ENCODE results near the gene RPL11.

RPL11 gene

GRCh38 chr1:23699280-23700179, 7.9 kb downstream of the RPL11 start:
- TF ChIP-seq NFIC (IDR thresholded peaks at IDR 0.05) = no peak
- TF ChIP-seq YY1 (IDR thresholded peaks at IDR 0.05; ENCODE audit: low read depth) = no peak
- TF ChIP-seq TAF1 (IDR thresholded peaks at IDR 0.05; ENCODE audit: low read depth) = no peak

GRCh38 chr1:23701310-23701709, 9.7 kb downstream of the RPL11 start:
- TF ChIP-seq, protein P1, sequence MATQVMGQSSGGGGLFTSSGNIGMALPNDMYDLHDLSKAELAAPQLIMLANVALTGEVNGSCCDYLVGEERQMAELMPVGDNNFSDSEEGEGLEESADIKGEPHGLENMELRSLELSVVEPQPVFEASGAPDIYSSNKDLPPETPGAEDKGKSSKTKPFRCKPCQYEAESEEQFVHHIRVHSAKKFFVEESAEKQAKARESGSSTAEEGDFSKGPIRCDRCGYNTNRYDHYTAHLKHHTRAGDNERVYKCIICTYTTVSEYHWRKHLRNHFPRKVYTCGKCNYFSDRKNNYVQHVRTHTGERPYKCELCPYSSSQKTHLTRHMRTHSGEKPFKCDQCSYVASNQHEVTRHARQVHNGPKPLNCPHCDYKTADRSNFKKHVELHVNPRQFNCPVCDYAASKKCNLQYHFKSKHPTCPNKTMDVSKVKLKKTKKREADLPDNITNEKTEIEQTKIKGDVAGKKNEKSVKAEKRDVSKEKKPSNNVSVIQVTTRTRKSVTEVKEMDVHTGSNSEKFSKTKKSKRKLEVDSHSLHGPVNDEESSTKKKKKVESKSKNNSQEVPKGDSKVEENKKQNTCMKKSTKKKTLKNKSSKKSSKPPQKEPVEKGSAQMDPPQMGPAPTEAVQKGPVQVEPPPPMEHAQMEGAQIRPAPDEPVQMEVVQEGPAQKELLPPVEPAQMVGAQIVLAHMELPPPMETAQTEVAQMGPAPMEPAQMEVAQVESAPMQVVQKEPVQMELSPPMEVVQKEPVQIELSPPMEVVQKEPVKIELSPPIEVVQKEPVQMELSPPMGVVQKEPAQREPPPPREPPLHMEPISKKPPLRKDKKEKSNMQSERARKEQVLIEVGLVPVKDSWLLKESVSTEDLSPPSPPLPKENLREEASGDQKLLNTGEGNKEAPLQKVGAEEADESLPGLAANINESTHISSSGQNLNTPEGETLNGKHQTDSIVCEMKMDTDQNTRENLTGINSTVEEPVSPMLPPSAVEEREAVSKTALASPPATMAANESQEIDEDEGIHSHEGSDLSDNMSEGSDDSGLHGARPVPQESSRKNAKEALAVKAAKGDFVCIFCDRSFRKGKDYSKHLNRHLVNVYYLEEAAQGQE (IDR thresholded peaks at IDR 0.05; ENCODE audit: low read depth) = no peak
- TF ChIP-seq NFIC (IDR thresholded peaks at IDR 0.05) (no peak), FOXM1 (IDR thresholded peaks at IDR 0.05; ENCODE audit: borderline replicate concordance, low read depth) (no peak), CREB1 (IDR thresholded peaks at IDR 0.05; ENCODE audit: low read depth) (no peak), ZBTB7A (IDR thresholded peaks at IDR 0.05; ENCODE audit: low read depth) (no peak), TEAD4 (IDR thresholded peaks at IDR 0.05) (no peak), CEBPB (IDR thresholded peaks at IDR 0.05) (no peak), YY1 (IDR thresholded peaks at IDR 0.05; ENCODE audit: low read depth) (no peak), EP300 (IDR thresholded peaks at IDR 0.05; ENCODE audit: borderline replicate concordance) (no peak), TCF12 (IDR thresholded peaks at IDR 0.05; ENCODE audit: low read depth) (no peak), TAF1 (IDR thresholded peaks at IDR 0.05; ENCODE audit: low read depth) (no peak), RAD21 (IDR thresholded peaks at IDR 0.05; ENCODE audit: low read depth) (no peak), EGR1 (IDR thresholded peaks at IDR 0.05) (no peak)
- TF ChIP-seq, protein P2, sequence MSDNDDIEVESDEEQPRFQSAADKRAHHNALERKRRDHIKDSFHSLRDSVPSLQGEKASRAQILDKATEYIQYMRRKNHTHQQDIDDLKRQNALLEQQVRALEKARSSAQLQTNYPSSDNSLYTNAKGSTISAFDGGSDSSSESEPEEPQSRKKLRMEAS (IDR thresholded peaks at IDR 0.05) = no peak
- TF ChIP-seq, protein P3, sequence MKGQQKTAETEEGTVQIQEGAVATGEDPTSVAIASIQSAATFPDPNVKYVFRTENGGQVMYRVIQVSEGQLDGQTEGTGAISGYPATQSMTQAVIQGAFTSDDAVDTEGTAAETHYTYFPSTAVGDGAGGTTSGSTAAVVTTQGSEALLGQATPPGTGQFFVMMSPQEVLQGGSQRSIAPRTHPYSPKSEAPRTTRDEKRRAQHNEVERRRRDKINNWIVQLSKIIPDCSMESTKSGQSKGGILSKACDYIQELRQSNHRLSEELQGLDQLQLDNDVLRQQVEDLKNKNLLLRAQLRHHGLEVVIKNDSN (IDR thresholded peaks at IDR 0.05) = no peak

DNA sequence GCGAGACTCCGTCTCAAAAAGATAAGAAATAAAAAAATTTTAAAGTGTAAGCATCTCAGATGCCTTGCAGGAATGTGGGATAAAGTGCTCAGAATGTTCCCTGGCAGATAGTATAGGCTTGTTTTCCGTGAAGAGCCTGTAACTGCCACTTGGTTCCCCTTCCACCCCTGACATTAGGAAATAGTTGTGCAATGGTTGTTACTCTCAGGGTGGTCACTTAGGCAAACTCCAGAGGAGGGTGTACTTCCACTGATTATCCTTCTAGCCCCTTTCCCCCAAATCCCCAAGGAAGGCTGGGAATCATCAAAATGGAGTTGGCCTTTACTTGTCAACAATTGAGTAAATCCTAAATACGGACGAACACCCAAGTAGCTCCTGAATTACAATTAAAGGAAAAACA, 10.4 kb downstream of the RPL11 start:
- no peak for TF ChIP-seq TAF1 (IDR thresholded peaks at IDR 0.05; ENCODE audit: low read depth)
- TF ChIP-seq, protein P2 (IDR thresholded peaks at IDR 0.05) = no peak
- no peak for TF ChIP-seq CEBPB (IDR thresholded peaks at IDR 0.05)
- no peak for TF ChIP-seq TCF12 (IDR thresholded peaks at IDR 0.05; ENCODE audit: low read depth)
- TF ChIP-seq EP300 (IDR thresholded peaks at IDR 0.05; ENCODE audit: borderline replicate concordance) = no peak
- TF ChIP-seq, protein P1 (IDR thresholded peaks at IDR 0.05; ENCODE audit: low read depth) = no peak
- no peak for TF ChIP-seq ZBTB7A (IDR thresholded peaks at IDR 0.05; ENCODE audit: low read depth)
- TF ChIP-seq NFIC (IDR thresholded peaks at IDR 0.05) = no peak
- TF ChIP-seq TEAD4 (IDR thresholded peaks at IDR 0.05) = no peak
- TF ChIP-seq RAD21 (IDR thresholded peaks at IDR 0.05; ENCODE audit: low read depth) = no peak
- TF ChIP-seq, protein P3 (IDR thresholded peaks at IDR 0.05) = no peak
- no peak for TF ChIP-seq FOXM1 (IDR thresholded peaks at IDR 0.05; ENCODE audit: borderline replicate concordance, low read depth)
- TF ChIP-seq CREB1 (IDR thresholded peaks at IDR 0.05; ENCODE audit: low read depth) = no peak
- no peak for TF ChIP-seq EGR1 (IDR thresholded peaks at IDR 0.05)
- TF ChIP-seq YY1 (IDR thresholded peaks at IDR 0.05; ENCODE audit: low read depth) = no peak

- TF ChIP-seq ZBTB7A (IDR thresholded peaks at IDR 0.05; ENCODE audit: low read depth) (no peak), EGR1 (IDR thresholded peaks at IDR 0.05) (no peak), TCF12 (IDR thresholded peaks at IDR 0.05; ENCODE audit: low read depth) (no peak), TAF1 (IDR thresholded peaks at IDR 0.05; ENCODE audit: low read depth) (no peak)
- TF ChIP-seq, protein P1 (IDR thresholded peaks at IDR 0.05; ENCODE audit: low read depth) = no peak
- TF ChIP-seq, protein P3 (IDR thresholded peaks at IDR 0.05) = no peak
Observed at GRCh38 chr1:23704834-23705495, 13.4 kb downstream of the RPL11 start.
